Measurements from ENCODE around the gene CAMTA1.
A peak's percentile ranks its signal among the peaks of the same experiment; 100 is the strongest.

Gene CAMTA1

GRCh38 chr1:7174980-7175906 is 390.0 kb downstream of the CAMTA1 start:
- DNase-seq = no peak

DNA sequence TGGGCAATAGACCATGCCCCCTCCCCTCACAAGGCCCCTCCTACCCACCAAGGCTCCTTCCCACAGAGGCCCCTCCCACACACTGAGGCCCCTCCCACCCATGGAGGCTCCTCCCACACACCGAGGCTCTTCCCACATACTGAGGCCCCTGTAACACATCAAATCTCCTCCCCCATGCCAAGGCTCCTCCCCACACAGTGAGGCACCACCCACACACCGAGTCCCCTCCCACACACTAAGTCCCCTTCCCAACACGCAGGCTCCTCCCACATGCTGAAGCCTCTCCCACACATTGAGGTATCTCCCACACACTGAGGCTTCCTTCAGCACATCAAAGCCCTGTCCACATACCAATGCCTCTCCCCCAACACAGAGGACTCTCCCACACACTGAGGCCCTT is 391.8 kb downstream of the CAMTA1 start:
- no peak for DNase-seq

DNA sequence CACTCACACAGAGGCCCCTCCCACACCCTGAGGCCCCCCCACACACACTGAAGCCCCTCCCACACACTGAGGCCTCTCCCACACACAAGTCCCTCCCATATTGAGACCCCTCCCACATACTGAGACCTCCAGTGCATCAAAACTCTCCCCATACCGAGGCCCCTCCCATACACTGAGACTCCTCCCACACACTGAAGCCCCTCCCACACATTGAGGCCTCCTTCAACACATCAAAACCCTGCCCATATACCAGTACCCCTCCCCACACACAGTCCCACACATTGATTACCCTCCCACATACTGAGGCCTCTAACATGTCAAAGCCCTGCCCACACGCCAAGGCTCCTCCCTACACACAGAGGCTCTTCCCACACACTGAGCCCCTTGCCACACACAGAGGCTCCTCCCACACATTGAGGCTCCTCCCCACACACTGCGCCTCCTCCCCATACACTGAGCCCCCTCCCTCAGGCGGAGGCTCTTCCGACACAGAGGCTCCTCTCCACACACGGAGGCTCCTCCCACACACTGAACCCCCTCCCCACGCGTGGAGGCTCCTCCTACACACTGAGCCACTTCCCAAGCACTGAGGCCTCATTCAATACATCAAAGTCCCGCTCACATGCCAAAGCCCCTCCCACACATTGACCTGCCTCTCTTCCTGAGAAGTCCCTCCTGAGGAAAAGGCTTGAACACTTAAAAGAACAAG is 392.3 kb downstream of the CAMTA1 start:
- DNase-seq = no peak

DNA sequence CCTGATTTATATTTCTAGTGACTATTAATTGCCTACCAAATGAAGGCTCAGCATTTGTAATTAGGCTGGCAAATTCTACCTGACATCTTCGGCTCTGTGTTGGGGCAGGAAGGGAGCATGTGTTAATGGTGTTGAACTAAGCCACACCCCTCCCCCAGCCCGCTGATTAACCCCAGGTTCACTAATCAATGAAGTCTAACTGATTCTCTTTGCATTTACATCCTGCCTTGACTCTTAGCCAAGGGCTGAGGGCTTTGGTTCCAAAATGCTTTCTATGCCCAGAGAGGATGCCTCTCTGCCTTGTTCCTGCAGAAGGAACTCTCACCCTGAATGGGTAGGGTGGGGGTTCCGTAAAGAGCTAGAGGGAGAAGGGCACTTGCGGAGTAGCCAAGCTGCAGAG is 393.1 kb downstream of the CAMTA1 start:
- DNase-seq = no peak

GRCh38 chr1:7178741-7179140 is 393.5 kb downstream of the CAMTA1 start:
- no peak for DNase-seq

DNA sequence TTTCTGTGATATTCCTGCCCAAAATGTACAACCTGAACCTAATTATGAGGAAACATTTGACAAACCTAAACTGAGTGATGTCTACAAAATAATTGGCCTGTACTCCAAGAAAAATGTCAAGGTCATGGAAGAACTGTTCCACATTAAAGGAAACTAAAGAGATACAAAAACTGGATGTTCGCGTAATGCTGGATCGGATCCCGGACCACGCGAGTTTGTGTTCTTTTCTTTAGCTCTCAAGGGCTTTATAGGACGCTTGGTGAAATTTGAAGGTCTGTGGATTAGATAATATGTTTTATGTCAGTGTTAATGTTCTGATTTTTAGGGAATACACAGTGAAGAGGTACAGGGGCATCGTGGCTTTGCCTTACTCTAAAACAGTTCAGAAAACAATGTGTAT is 400.5 kb downstream of the CAMTA1 start:
- no peak for DNase-seq

DNA sequence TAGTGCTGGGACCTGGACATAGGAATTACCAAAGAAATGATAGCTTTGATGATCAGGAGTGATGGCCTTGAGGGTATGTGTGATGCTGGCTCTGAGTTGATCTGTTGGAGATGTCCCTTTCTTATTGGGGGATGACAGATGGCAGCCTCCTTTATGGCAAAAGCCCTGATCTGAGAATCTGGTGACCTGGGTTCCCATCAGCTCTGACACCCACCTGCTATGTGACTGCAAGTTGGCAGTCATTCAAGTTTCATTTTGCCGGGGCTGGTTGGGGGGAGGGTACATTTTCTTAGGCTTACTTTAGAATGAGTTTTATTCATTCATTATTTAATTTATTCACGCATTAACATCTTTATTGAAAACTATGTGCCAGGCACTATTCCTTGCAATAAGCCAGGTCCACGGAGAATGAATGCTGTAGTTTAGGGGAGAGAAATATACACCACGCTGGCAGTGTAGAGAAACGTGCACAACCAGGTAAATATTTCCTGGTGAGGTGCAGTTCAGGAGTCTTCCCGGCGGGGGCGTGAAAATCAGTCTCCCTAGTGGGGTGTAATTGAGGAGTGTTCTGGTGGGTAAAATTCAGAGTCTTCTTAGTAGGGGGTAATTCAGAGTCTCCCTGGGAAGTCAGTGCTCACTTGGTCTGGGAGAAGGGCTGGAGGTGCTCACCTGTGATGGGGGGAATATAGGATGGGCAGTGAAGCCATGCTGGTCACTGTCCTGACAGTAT is 401.3 kb downstream of the CAMTA1 start:
- peak; percentile 90 for DNase-seq

GRCh38 chr1:7187112-7187493 is 401.8 kb downstream of the CAMTA1 start:
- no peak for DNase-seq

DNA sequence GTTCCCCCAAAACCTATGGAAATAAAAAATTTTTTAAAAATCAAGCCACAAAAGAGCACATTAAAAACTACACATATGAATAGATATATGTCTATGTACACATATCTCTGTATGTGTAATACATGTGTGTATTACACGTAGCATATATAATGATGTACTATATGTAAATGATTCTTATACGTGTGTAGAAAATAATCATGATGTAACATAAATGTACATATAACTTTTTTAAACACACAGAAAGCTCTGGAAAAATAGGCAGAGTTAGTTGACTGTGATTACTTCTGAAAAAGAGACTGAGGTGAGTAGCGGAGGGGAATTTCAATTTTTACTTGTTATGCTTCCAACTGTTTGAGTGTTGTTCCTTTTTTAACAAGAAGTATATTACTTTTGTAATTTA is 405.0 kb downstream of the CAMTA1 start:
- DNase-seq = no peak

- no peak for DNase-seq
Measured at GRCh38 chr1:7192453-7192852, 407.2 kb downstream of the CAMTA1 start.

DNA sequence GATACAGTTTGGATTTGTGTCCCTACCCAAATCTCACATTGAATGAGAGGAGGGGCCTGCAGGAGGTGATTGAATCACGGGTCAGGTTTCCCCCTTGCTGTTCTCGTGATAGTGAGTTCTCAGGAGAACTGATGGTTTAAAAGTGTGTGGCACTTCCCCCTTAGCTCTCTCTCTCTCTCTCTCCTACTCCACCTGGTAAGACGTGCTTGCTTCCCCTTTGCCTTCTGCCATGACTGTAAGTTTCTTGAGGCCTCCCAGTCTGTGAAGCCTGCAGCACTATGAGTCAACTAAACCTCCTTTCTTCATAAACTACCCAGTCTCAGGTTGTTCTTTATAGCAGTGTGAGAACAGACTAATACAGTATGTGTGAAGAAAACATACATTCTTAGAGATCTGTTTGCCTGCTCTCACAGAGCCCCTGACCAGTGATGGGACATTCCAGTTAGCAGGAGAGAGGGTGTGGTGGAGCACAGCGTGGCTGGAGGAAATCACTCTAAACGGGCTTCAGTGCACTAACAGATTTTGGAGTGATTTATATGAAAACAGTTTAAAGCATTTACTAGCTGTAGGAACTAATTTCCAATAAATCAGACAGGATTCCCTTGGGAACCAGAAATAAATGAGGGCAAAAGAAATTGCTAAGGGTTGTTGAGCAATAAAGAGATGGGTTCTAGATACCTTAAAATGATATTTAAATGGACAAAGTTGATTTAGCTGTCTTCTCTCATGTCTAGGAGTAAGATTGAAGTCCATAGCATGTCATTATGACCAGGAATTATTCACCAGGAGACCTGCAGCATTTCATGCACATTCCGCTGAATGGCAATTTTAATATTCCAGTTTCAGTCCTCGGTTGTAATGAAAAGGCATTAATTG is 411.0 kb downstream of the CAMTA1 start:
- DNase-seq = no peak

- no peak for DNase-seq
Measured at GRCh38 chr1:7198664-7199063, 413.4 kb downstream of the CAMTA1 start.

DNA sequence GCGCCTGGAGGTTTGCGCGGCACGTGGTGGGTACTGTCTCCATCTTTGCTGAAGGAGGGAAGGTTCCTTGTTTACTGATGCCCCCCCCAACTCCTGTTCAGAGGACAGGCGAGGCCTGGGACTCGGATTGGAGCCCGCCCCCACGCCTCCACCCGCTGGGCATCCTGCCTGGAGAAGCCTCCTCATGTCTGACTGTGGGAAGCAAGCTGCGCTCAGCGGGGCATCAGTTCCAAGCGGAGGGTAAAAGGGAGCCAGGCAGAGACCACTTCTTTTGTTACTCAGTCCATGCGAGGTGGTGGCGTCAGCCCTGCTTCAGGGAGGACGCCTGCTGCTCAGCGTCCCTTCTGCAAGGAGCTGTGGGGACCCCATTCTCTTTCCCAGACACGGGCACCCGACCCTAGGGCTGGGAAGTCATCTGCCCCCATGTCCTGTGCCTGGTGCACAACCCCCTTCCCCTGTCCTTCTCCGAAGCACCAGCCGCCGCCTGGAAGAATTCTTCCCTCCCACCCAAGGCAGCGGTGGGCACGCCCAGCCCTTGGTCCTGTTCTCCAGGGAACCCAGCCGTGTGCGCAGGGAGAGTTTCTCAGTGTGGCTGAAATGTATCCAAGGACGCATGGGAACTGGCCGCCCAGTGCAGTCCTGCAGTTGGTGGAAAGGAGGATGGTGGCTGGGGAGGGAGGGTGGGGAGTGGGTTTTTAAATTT is 414.0 kb downstream of the CAMTA1 start:
- no peak for DNase-seq

DNA sequence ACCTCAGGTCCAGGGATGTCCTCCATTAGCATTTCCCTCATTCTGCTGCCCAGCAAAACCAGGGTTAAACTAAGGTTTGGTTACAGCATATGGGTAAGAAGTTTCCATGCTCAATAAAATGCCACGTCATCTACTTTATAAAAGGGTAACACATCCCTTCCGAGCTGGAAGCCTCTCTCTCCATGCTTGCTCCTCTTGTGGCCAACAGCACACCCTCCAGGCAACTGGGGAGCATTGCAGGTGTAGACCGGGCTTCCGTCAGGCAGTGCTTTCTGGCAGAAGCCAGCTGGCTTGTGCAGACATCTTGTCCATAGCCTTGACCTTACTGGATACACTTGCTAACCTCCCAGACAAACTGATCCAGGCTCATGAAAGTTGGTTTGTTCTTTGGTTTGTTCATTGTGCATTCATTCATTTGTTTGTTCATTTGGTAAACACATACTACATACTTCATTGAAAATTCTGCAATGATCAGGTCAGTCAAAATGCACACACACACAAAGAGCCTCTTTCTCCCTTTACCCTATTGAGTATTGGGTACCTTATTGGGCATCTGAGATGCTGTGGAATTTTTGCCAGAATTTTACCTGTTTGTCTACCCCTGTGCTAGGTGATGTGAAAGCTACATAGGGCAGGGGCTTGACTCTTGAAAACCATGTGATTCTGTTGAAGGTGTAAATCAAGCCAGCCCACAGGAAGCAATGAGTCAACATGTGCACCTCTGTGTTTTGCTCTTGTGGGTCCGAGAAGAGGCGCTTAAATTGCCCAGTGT is 422.8 kb downstream of the CAMTA1 start:
- DNase-seq = peak; percentile 93

- no peak for DNase-seq
Measured at GRCh38 chr1:7208647-7209180, 423.5 kb downstream of the CAMTA1 start.

- DNase-seq = peak; percentile 79
Measured at GRCh38 chr1:7209336-7209735, 424.1 kb downstream of the CAMTA1 start.

GRCh38 chr1:7218210-7218832 is 433.1 kb downstream of the CAMTA1 start:
- DNase-seq = peak; percentile 86

- DNase-seq = no peak
Measured at GRCh38 chr1:7219031-7219430, 433.8 kb downstream of the CAMTA1 start.

- DNase-seq = no peak
Measured at GRCh38 chr1:7220007-7220406, 434.8 kb downstream of the CAMTA1 start.

- DNase-seq = no peak
Measured at GRCh38 chr1:7220712-7221252, 435.5 kb downstream of the CAMTA1 start.

Measured in NCI-H82 (cell line).